HFFc6 (cell line): ENCODE data around the gene C1QTNF8. TPM values are rescaled to one million over a fixed set of nuclear protein-coding genes. Genes with fewer than 3 reads are reported as not detected.

Experiments
- DNase-seq: peaks from one replicate; pipeline ENCODE4 v3.0.0-alpha.2; 2018
- H3K27ac Mint-ChIP-seq: 2 replicates; pipeline ENCODE4 v1.8.0; 2020; ENCODE audit warnings: mild to moderate bottlenecking, mixed read lengths
- H3K27me3 Mint-ChIP-seq: 2 replicates; pipeline ENCODE4 v1.8.0; 2021; ENCODE audit warnings: mild to moderate bottlenecking, moderate library complexity, mixed read lengths; ENCODE audit not compliant: insufficient read depth
- H3K36me3 Mint-ChIP-seq: 2 replicates; pipeline ENCODE4 v1.8.0; 2021; ENCODE audit warnings: low read depth, mixed read lengths
- H3K4me1 Mint-ChIP-seq: 2 replicates; pipeline ENCODE4 v1.8.0; 2020; ENCODE audit warnings: low read depth, mixed read lengths
- H3K4me3 Mint-ChIP-seq: 2 replicates; pipeline ENCODE4 v1.8.0; 2020; ENCODE audit warnings: mild to moderate bottlenecking, moderate library complexity, mixed read lengths
- H3K9me3 Mint-ChIP-seq: 2 replicates; pipeline ENCODE4 v1.8.0; 2020; ENCODE audit warnings: mild to moderate bottlenecking, mixed read lengths
- CTCF ChIP-seq: fragments of 200-600 bp; sonication (generic); IDR thresholded peaks from 2 replicates; pipeline ENCODE4 v1.5.0; 2021; ENCODE audit warnings: antibody characterized with exemption, mild to moderate bottlenecking
- total RNA-seq, 6 experiments: library from RNA; stranded (reverse); fragmentation: NEBNext Ultra II Directional; extraction: Animal tissue kit (Norgen Biotek cat#: 25700); gene quantifications; 2 replicates in 1 of 6; 3 replicates in 5 of 6; pipeline ENCODE4 v1.2.3, GENCODE V29; 2021

The C1QTNF8 gene
- total RNA-seq, 6 experiments from 2014 or later = not detected

- H3K27me3 Mint-ChIP-seq = peaks cover 2% of the 10 kb centered on the region; the same call in 1 of the 2 replicates
- H3K9me3 Mint-ChIP-seq = no peaks in the 10 kb centered on the region
- no peak for TF ChIP-seq CTCF
- H3K4me1 Mint-ChIP-seq = no peaks in the 10 kb centered on the region
- no peak overlapping the region for H3K4me3 Mint-ChIP-seq
- no peak overlapping the region for H3K27ac Mint-ChIP-seq
- H3K36me3 Mint-ChIP-seq = no peaks in the 10 kb centered on the region
- no peak for DNase-seq
Measured at GRCh38 chr16:1044460-1045309, 51.4 kb downstream of the C1QTNF8 start.

GRCh38 chr16:1043881-1044451 lies 52.1 kb downstream of the C1QTNF8 start:
- Mint-ChIP-seq H3K9me3 (no peaks in the 10 kb centered on the region), H3K27ac (no peak overlapping the region), H3K36me3 (no peaks in the 10 kb centered on the region), H3K4me1 (no peaks in the 10 kb centered on the region), H3K27me3 (peaks cover 2% of the 10 kb centered on the region), H3K4me3 (no peak overlapping the region)
- TF ChIP-seq CTCF = no peak
- DNase-seq = no peak

GRCh38 chr16:1042866-1043265 lies 53.2 kb downstream of the C1QTNF8 start:
- Mint-ChIP-seq H3K27ac (no peak overlapping the region), H3K36me3 (no peaks in the 10 kb centered on the region), H3K27me3 (peaks cover 4% of the 10 kb centered on the region), H3K4me3 (no peak overlapping the region), H3K9me3 (no peaks in the 10 kb centered on the region), H3K4me1 (no peaks in the 10 kb centered on the region)
- DNase-seq = no peak
- TF ChIP-seq CTCF = no peak

GRCh38 chr16:1042049-1042744 lies 53.8 kb downstream of the C1QTNF8 start:
- no peak for TF ChIP-seq CTCF
- H3K4me3 Mint-ChIP-seq = no peak overlapping the region
- H3K4me1 Mint-ChIP-seq = no peaks in the 10 kb centered on the region
- no peak overlapping the region for H3K27ac Mint-ChIP-seq
- H3K9me3 Mint-ChIP-seq = no peaks in the 10 kb centered on the region
- no peaks in the 10 kb centered on the region for H3K36me3 Mint-ChIP-seq
- peaks cover 4% of the 10 kb centered on the region for H3K27me3 Mint-ChIP-seq
- no peak for DNase-seq

- Mint-ChIP-seq H3K27ac (no peak overlapping the region), H3K36me3 (no peaks in the 10 kb centered on the region), H3K9me3 (no peaks in the 10 kb centered on the region), H3K4me1 (no peaks in the 10 kb centered on the region), H3K4me3 (no peak overlapping the region), H3K27me3 (peaks cover 10% of the 10 kb centered on the region)
- TF ChIP-seq CTCF = no peak
- no peak for DNase-seq
Measured at GRCh38 chr16:1040346-1040745, 55.7 kb downstream of the C1QTNF8 start.
